IMR-90 (cell line): ENCODE measurements around the gene MCF2L2. TPM values are rescaled to one million over a fixed set of nuclear protein-coding genes. Genes with fewer than 3 reads are reported as not detected.

ENCODE experiments used
- ATAC-seq: fragments of 200-7000 bp; cut with Tn5 transposase; 2 replicates; pipeline ENCODE4 v1.9.1; 2020; ENCODE audit warnings: low read depth, mild to moderate bottlenecking, moderate library complexity
- BruUV-seq: library from RNA; stranded (reverse); fragments of 400-500 nt; replicated peaks from 2 replicates; lab custom pipeline; 2021; lab: Mats Ljungman, UMichigan
- CTCF ChIA-PET: fragments of 300-600 bp; formaldehyde crosslinking; extraction: SDS; loops from one replicate; lab custom pipeline; 2021; ENCODE audit warnings: antibody characterized with exemption; lab: Yijun Ruan, JAX
- POLR2A ChIA-PET: fragments of 300-600 bp; sonication (Branson Sonifier 250); formaldehyde crosslinking; loops from one replicate; lab custom pipeline; 2022; ENCODE audit warnings: antibody characterized with exemption; ENCODE audit not compliant: unreplicated experiment; lab: Charles Lee
- DNase-seq: peaks from one replicate; pipeline ENCODE4 v3.0.0; 2013
- H2AFZ ChIP-seq: replicated peaks from 2 replicates; pipeline ENCODE3; 2013; ENCODE audit warnings: low read length, mild to moderate bottlenecking; ENCODE audit not compliant: poor library complexity
- H2AK5ac ChIP-seq: 2 replicates; pipeline ENCODE4 v1.6.1; 2013; ENCODE audit warnings: low read depth, low read length, inconsistent platforms
- H2AK9ac ChIP-seq: replicated peaks from 2 replicates; pipeline ENCODE3; 2013; ENCODE audit warnings: mild to moderate bottlenecking, low read depth, low read length, moderate library complexity; ENCODE audit not compliant: poor library complexity
- H2BK120ac ChIP-seq: 2 replicates; pipeline ENCODE4 v1.6.1; 2013; ENCODE audit warnings: low read depth, low read length, inconsistent platforms
- H2BK15ac ChIP-seq: 3 replicates; pipeline ENCODE4 v1.6.1; 2013; ENCODE audit warnings: low read depth, low read length, inconsistent platforms
- H2BK20ac ChIP-seq: 2 replicates; pipeline ENCODE4 v1.6.1; 2013; ENCODE audit warnings: low read depth, mild to moderate bottlenecking, inconsistent platforms, low read length, moderate library complexity
- H2BK5ac ChIP-seq: 2 replicates; pipeline ENCODE4 v1.6.1; 2013; ENCODE audit warnings: mild to moderate bottlenecking, low read depth, low read length, inconsistent platforms; ENCODE audit not compliant: poor library complexity, severe bottlenecking
- H3K14ac ChIP-seq: replicated peaks from 2 replicates; pipeline ENCODE4 v1.6.1; 2013; ENCODE audit warnings: low read depth, low read length, inconsistent platforms
- H3K18ac ChIP-seq: 2 replicates; pipeline ENCODE4 v1.6.1; 2013; ENCODE audit warnings: low read depth, low read length, control low read depth
- H3K23ac ChIP-seq: 2 replicates; pipeline ENCODE4 v1.6.1; 2013; ENCODE audit warnings: low read depth, low read length, inconsistent platforms
- H3K27ac ChIP-seq: 2 replicates; pipeline ENCODE4 v1.5.1; 2013; ENCODE audit warnings: mild to moderate bottlenecking, control low read depth, low read length; ENCODE audit not compliant: insufficient read depth
- H3K27me3 ChIP-seq: 2 replicates; pipeline ENCODE4 v1.6.1; 2013; ENCODE audit warnings: low read length; ENCODE audit not compliant: control insufficient read depth, insufficient read depth
- H3K36me3 ChIP-seq: 2 replicates; pipeline ENCODE4 v1.6.1; 2013; ENCODE audit warnings: low read length, mixed read lengths; ENCODE audit not compliant: control insufficient read depth, insufficient read depth
- H3K4ac ChIP-seq: 2 replicates; pipeline ENCODE4 v1.6.1; 2013; ENCODE audit warnings: low read depth, low read length, inconsistent platforms
- H3K4me1 ChIP-seq: 2 replicates; pipeline ENCODE4 v1.6.1; 2013; ENCODE audit warnings: low read length, mixed read lengths; ENCODE audit not compliant: control insufficient read depth, insufficient read depth
- H3K4me2 ChIP-seq: 2 replicates; pipeline ENCODE4 v1.6.1; 2013; ENCODE audit warnings: low read depth, mild to moderate bottlenecking, control low read depth, low read length, moderate library complexity
- H3K4me3 ChIP-seq: 2 replicates; pipeline ENCODE4 v1.5.1; 2013; ENCODE audit warnings: low read depth, mild to moderate bottlenecking, control low read depth, low read length, moderate library complexity; ENCODE audit not compliant: insufficient read depth
- H3K56ac ChIP-seq: 2 replicates; pipeline ENCODE4 v1.6.1; 2013; ENCODE audit warnings: low read length, inconsistent platforms; ENCODE audit not compliant: insufficient read depth; ENCODE audit errors: extremely low read depth
- H3K79me1 ChIP-seq, 2 experiments: 2 replicates each; pipeline ENCODE4 v1.6.1; 2013; ENCODE audit warnings: low read length in 2 of 2, inconsistent platforms in 1 of 2, low read depth in 1 of 2
- H3K9ac ChIP-seq: 2 replicates; pipeline ENCODE4 v1.6.1; 2013; ENCODE audit warnings: low read depth, low read length, control low read depth
- H3K9me1 ChIP-seq: 2 replicates; pipeline ENCODE4 v1.6.1; 2013; ENCODE audit warnings: low read length, inconsistent platforms; ENCODE audit not compliant: insufficient read depth
- H3K9me3 ChIP-seq: 2 replicates; pipeline ENCODE4 v1.6.1; 2013; ENCODE audit warnings: low read length; ENCODE audit not compliant: control insufficient read depth, insufficient read depth
- H4K20me1 ChIP-seq: 2 replicates; pipeline ENCODE4 v1.6.1; 2013; ENCODE audit warnings: low read length, inconsistent platforms; ENCODE audit not compliant: insufficient read depth
- H4K5ac ChIP-seq: 2 replicates; pipeline ENCODE4 v1.6.1; 2013; ENCODE audit warnings: mild to moderate bottlenecking, low read depth, low read length, control low read depth
- H4K8ac ChIP-seq, 2 experiments: 2 replicates each; pipeline ENCODE4 v1.6.1; 2013; ENCODE audit warnings: low read depth in 2 of 2, low read length in 2 of 2, control low read depth in 1 of 2, inconsistent platforms in 1 of 2
- H4K91ac ChIP-seq: 2 replicates; pipeline ENCODE4 v1.6.1; 2013; ENCODE audit warnings: low read depth, low read length, inconsistent platforms; ENCODE audit not compliant: insufficient read depth
- BHLHE40 ChIP-seq: fragments of 150-350 bp; IDR thresholded peaks from 2 replicates; pipeline ENCODE4 v1.6.1; 2016; ENCODE audit warnings: mild to moderate bottlenecking, low read depth, low read length
- CEBPB ChIP-seq: IDR thresholded peaks from 2 replicates; pipeline ENCODE4 v1.6.1; 2012; ENCODE audit warnings: low read depth, low read length, improper control_type of control experiment
- CHD1 ChIP-seq: IDR thresholded peaks from 2 replicates; pipeline ENCODE4 v1.6.1; 2012; ENCODE audit warnings: low read depth, low read length, improper control_type of control experiment
- ELK1 ChIP-seq: fragments of 150-350 bp; IDR thresholded peaks from 2 replicates; pipeline ENCODE4 v1.6.1; 2016; ENCODE audit warnings: low read depth, mild to moderate bottlenecking, low read length, moderate library complexity, borderline replicate concordance
- FOS ChIP-seq: fragments of 150-350 bp; IDR thresholded peaks from 2 replicates; pipeline ENCODE4 v1.6.1; 2016; ENCODE audit warnings: low read depth, low read length
- MAFK ChIP-seq: IDR thresholded peaks from 2 replicates; pipeline ENCODE4 v1.6.1; 2012; ENCODE audit warnings: low read depth, low read length, improper control_type of control experiment
- MAZ ChIP-seq: IDR thresholded peaks from 2 replicates; pipeline ENCODE4 v1.6.1; 2012; ENCODE audit warnings: low read depth, mild to moderate bottlenecking, low read length, improper control_type of control experiment, moderate library complexity, borderline replicate concordance
- MXI1 ChIP-seq: IDR thresholded peaks from 2 replicates; pipeline ENCODE4 v1.6.1; 2012; ENCODE audit warnings: low read depth, mild to moderate bottlenecking, low read length, moderate library complexity, borderline replicate concordance
- NFE2L2 ChIP-seq: fragments of 150-350 bp; IDR thresholded peaks from 2 replicates; pipeline ENCODE4 v1.6.1; 2016; ENCODE audit warnings: low read depth, mild to moderate bottlenecking, low read length
- POLR2A ChIP-seq: IDR thresholded peaks from 2 replicates; pipeline ENCODE4 v1.6.1; 2012; ENCODE audit warnings: mild to moderate bottlenecking, low read depth, low read length
- RAD21 ChIP-seq: IDR thresholded peaks from 2 replicates; pipeline ENCODE4 v1.6.1; 2012; ENCODE audit warnings: low read length, improper control_type of control experiment
- RCOR1 ChIP-seq: IDR thresholded peaks from 2 replicates; pipeline ENCODE4 v1.6.1; 2012; ENCODE audit warnings: mild to moderate bottlenecking, low read length, improper control_type of control experiment; ENCODE audit not compliant: insufficient replicate concordance
- RFX5 ChIP-seq: IDR thresholded peaks from 2 replicates; pipeline ENCODE4 v1.8.0; 2012; ENCODE audit warnings: low read depth, mild to moderate bottlenecking, low read length, moderate library complexity
- SMC3 ChIP-seq: fragments of 150-350 bp; IDR thresholded peaks from 2 replicates; pipeline ENCODE4 v1.6.1; 2016; ENCODE audit warnings: low read depth, mild to moderate bottlenecking, antibody characterized with exemption, low read length, moderate library complexity
- USF2 ChIP-seq: fragments of 150-350 bp; IDR thresholded peaks from 2 replicates; pipeline ENCODE4 v1.6.1; 2017; ENCODE audit warnings: mild to moderate bottlenecking, antibody characterized with exemption, low read length, low read depth
- WGBS, 2 experiments: methylation state at CpG; one replicate each; pipeline versions ENCODE4 v1.1.5 to v1.1.7; 2013; ENCODE audit warnings: missing lambda C conversion rate in 2 of 2; ENCODE audit not compliant: insufficient read length in 1 of 2; ENCODE audit errors: extremely low coverage in 2 of 2; 5-methylcytosine and 5-hydroxymethylcytosine counted together
- dilution Hi-C: fragments of 300-500 bp; cut with HindIII; formaldehyde crosslinking; loops from one replicate; pipeline ENCODE4 v1.14.3; 2018; ENCODE audit warnings: low sequenced_read_pairs; ENCODE audit not compliant: unreplicated experiment
- in situ Hi-C: fragments of 300-500 bp; cut with MboI; formaldehyde crosslinking; loops from 3 replicates; pipeline ENCODE4 v1.14.3; 2019; ENCODE audit warnings: low sequenced_read_pairs, inconsistent platforms, mixed read lengths
- intact Hi-C: fragments of 100-400 bp; cut with micrococcal nuclease; formaldehyde crosslinking; loops from 2 replicates; pipeline ENCODE4 v1.10.0; 2022
- polyA plus RNA-seq, 3 experiments: library from polyadenylated mRNA; depleted of rRNA; stranded (reverse); fragments of >200 nt; gene quantifications; 2 replicates each; pipeline ENCODE4 v1.2.3, GENCODE V29; 2012; ENCODE audit warnings: low replicate concordance in 1 of 3
- total RNA-seq: library from RNA; depleted of rRNA; stranded (reverse); fragments of >200 nt; gene quantifications from 2 replicates; pipeline ENCODE4 v1.2.3, GENCODE V29; 2012
- TF ChIP-seq, protein P1 (sequence below): conservative IDR thresholded peaks from 2 replicates; pipeline ENCODE4 v1.5.1; 2012; ENCODE audit warnings: mild to moderate bottlenecking, low read depth, low read length, improper control_type of control experiment

The MCF2L2 gene
- total and polyA plus RNA-seq, 2 of the 4 experiments (the other 2 are of a cell fraction) = under 0.01 TPM; not detected in 1

DNA sequence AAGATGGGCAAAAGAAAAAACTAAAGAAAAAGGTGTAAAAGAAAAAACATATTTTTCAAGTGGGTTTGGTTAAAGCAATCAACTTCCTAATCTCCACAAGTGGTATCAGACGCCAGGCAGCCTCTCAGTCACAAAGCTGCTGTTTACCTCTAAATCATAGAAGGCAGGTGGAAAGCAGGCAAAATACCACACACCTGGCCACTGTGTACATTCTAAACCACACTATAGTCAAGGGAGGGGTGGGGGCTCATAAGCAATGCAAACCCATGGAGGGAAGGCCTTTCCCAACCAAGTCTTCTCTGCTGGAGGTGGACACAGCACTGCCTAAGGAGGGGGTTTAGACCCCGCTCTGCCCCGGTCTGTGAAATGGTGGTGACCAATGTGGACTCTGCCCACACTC lies 50.4 kb downstream of the MCF2L2 start:
- ChIA-PET CTCF (interaction anchor here (0.5 to 1.2 kb wide), 2 partner anchors 193 to 422 kb away, joined by 3 to 6 read pairs; no protein-coding TSS in a partner anchor), POLR2A (no interaction called here)
- BruUV-seq = no TSS peak
- Histone ChIP-seq H3K27me3 (peaks cover 22% of the 10 kb centered on the region), H3K14ac (no peak overlapping the region), H3K56ac (no peak overlapping the region), H2AK5ac (no peak overlapping the region), H2AFZ (no peak overlapping the region), H4K20me1 (no peaks in the 10 kb centered on the region), H4K5ac (no peak overlapping the region), H3K18ac (no peak overlapping the region), H3K4ac (no peak overlapping the region), H3K36me3 (no peaks in the 10 kb centered on the region), H3K23ac (no peak overlapping the region), H3K27ac (no peak overlapping the region), H2BK15ac (no peak overlapping the region), H3K4me2 (no peak overlapping the region), H3K9me1 (no peaks in the 10 kb centered on the region), H3K79me1 (no peaks in the 10 kb centered on the region), H2AK9ac (no peak overlapping the region), H3K9ac (no peak overlapping the region), H2BK5ac (no peak overlapping the region), H3K4me1 (no peaks in the 10 kb centered on the region), H2BK120ac (no peak overlapping the region), H3K9me3 (no peaks in the 10 kb centered on the region), H4K91ac (no peak overlapping the region), H3K4me3 (no peak overlapping the region), H2BK20ac (no peak overlapping the region), H4K8ac (no peak overlapping the region)
- dilution Hi-C loops = no loop called here
- ATAC-seq = no peak
- TF ChIP-seq RAD21 (no peak), MXI1 (no peak), USF2 (no peak), SMC3 (no peak), BHLHE40 (no peak), NFE2L2 (no peak), MAZ (no peak), MAFK (no peak), RCOR1 (no peak), FOS (no peak), POLR2A (no peak), ELK1 (no peak), CEBPB (no peak), RFX5 (no peak), CHD1 (no peak)
- TF ChIP-seq, protein P1, sequence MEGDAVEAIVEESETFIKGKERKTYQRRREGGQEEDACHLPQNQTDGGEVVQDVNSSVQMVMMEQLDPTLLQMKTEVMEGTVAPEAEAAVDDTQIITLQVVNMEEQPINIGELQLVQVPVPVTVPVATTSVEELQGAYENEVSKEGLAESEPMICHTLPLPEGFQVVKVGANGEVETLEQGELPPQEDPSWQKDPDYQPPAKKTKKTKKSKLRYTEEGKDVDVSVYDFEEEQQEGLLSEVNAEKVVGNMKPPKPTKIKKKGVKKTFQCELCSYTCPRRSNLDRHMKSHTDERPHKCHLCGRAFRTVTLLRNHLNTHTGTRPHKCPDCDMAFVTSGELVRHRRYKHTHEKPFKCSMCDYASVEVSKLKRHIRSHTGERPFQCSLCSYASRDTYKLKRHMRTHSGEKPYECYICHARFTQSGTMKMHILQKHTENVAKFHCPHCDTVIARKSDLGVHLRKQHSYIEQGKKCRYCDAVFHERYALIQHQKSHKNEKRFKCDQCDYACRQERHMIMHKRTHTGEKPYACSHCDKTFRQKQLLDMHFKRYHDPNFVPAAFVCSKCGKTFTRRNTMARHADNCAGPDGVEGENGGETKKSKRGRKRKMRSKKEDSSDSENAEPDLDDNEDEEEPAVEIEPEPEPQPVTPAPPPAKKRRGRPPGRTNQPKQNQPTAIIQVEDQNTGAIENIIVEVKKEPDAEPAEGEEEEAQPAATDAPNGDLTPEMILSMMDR = no peak
- no CpG with 5 or more reads among the region's 3 CpGs for WGBS, 2 experiments
- no peak for DNase-seq
- intact Hi-C loops = no loop called here
- in situ Hi-C loops = loop anchor here (25.0 kb wide), 2 partner anchors 466 to 666 kb away; no protein-coding TSS in a partner anchor
